Mucosa of rectum (tissue), 2 donors: ENCODE data around the gene DHODH.

ENCODE experiments used
- H3K27ac ChIP-seq, 2 donors: one replicate each; pipeline ENCODE4 v1.7.0; 2013; ENCODE audit warnings: inconsistent platforms in 2 of 2, low read depth in 2 of 2, low read length in 2 of 2
- H3K27me3 ChIP-seq, 2 donors: one replicate each; pipeline ENCODE4 v1.7.0; 2013; ENCODE audit warnings: low read length in 2 of 2; ENCODE audit not compliant: control insufficient read depth in 2 of 2, insufficient read depth in 2 of 2
- H3K36me3 ChIP-seq, 2 donors: one replicate each; pipeline ENCODE4 v1.7.0; 2013; ENCODE audit warnings: low read length in 2 of 2; ENCODE audit not compliant: control insufficient read depth in 2 of 2, insufficient read depth in 2 of 2
- H3K4me1 ChIP-seq, 2 donors: one replicate each; pipeline ENCODE4 v1.7.0; 2013; ENCODE audit warnings: low read length in 2 of 2, mild to moderate bottlenecking in 1 of 2; ENCODE audit not compliant: control insufficient read depth in 2 of 2, insufficient read depth in 2 of 2
- H3K4me3 ChIP-seq, 2 donors: one replicate each; pipeline ENCODE4 v1.7.0; 2013; ENCODE audit warnings: low read length in 2 of 2
- H3K9ac ChIP-seq, 2 donors: one replicate each; pipeline ENCODE4 v1.7.0; 2013; ENCODE audit warnings: low read length in 2 of 2, low read depth in 1 of 2, mild to moderate bottlenecking in 1 of 2
- H3K9me3 ChIP-seq, 2 donors: one replicate each; pipeline ENCODE4 v1.7.0; 2013; ENCODE audit warnings: low read length in 2 of 2; ENCODE audit not compliant: control insufficient read depth in 2 of 2
- donor health status: healthy.
- donor health status: Normal muscosa, but diverticular disease.

The DHODH gene

DNA sequence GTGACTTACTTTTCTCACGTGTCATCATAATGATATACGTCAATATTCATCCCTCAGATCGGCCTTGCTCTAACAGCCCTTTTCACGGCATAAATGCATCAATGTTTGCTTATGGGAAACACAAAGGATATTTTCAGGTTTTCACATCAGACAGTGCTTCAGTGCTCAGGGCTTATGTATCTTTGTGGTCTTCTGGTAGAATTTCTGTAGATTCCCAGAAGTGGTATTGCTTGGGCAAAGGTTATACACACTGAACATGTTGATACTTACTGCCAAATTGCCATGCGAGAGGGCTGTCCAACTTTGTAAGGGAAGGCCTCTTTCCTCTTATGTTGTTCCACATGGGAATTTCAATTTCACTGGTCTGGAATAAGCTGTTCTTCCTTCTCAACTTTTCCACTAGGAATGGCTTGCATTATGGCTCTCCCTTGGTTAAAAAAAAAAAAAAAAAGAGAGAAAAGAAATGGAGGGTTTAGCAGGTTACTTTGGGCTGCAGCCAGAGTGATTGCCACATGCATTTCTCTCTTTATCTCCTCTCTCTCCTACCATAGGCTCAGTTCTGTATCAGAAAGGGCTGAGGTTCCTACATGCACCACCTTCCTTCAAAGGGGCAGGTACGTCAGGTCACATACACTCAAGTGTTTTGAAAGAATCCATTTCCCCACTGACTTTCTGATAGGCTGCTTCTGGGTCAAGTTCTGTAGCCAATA lies 19.3 kb downstream of the DHODH start:
- H3K4me3 ChIP-seq = no peak overlapping the region
- peaks cover 14 to 19% of the 10 kb centered on the region in 2 donors for H3K36me3 ChIP-seq
- no peak overlapping the region for H3K27ac ChIP-seq
- H3K27me3 ChIP-seq = no peaks in the 10 kb centered on the region
- H3K9me3 ChIP-seq = no peaks in the 10 kb centered on the region
- H3K4me1 ChIP-seq = no peaks in the 10 kb centered on the region
- no peak overlapping the region for H3K9ac ChIP-seq

DNA sequence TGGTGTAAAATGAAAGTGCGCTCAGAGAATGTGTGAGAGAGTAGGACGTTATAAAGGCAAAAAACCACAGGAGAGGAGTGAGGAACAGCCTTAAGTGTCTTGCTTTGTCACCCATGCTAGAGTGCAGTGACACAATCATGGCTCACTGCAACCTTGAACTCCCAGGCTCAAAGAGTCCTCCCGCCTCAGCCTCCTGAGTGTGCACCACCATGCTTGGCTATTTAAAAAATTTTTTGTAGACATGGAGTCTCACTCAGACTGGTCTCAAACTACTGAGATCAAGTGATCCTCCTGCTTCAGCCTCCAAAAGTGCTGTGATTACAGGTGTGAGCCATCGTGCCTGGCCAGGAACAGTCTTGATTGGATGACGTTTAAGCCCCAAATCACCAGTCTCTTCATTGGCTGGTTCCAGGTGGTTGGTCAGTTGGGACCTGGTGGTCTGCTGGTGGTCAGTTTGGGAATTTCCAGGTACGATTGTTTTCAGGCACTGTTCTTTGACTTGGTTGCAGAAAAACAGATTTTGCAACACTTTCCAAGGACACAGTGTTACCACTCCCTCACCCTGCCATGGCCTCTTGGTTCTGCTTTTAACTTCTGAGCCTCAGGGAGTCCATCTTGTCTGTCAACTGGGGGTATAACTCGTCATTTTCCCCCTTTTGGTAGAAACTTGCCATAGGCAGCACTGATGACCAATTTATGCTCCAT lies 21.2 kb downstream of the DHODH start:
- Histone ChIP-seq H3K27me3 (no peaks in the 10 kb centered on the region), H3K9ac (no peak overlapping the region), H3K36me3 (peaks cover 4 to 8% of the 10 kb centered on the region in 2 donors), H3K4me1 (no peaks in the 10 kb centered on the region), H3K4me3 (no peak overlapping the region), H3K27ac (no peak overlapping the region), H3K9me3 (no peaks in the 10 kb centered on the region)

DNA sequence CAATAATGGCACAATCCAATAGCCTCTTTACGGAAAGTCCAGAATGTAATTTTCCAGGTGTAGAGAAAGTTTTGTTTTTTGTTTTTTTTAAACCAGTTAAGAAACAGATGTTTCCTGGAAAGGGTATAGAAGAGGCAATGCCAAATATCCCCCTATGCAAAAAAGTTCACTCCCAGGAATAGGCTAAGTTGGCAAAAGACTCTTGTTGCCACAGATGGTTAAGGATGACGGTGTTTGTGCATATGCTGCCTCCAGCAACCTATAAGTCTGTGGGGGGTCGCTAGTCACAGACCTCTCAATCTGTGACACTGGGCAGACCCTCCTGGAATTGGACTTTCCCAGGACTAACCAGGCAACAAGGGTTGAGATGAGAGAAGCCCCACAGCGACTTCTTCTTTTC lies 24.9 kb downstream of the DHODH start:
- H3K27me3 ChIP-seq = no peaks in the 10 kb centered on the region
- no peak overlapping the region for H3K9ac ChIP-seq
- H3K27ac ChIP-seq = no peak overlapping the region
- no peaks in the 10 kb centered on the region for H3K36me3 ChIP-seq
- no peak overlapping the region for H3K4me3 ChIP-seq
- no peaks in the 10 kb centered on the region for H3K9me3 ChIP-seq
- H3K4me1 ChIP-seq = no peaks in the 10 kb centered on the region

DNA sequence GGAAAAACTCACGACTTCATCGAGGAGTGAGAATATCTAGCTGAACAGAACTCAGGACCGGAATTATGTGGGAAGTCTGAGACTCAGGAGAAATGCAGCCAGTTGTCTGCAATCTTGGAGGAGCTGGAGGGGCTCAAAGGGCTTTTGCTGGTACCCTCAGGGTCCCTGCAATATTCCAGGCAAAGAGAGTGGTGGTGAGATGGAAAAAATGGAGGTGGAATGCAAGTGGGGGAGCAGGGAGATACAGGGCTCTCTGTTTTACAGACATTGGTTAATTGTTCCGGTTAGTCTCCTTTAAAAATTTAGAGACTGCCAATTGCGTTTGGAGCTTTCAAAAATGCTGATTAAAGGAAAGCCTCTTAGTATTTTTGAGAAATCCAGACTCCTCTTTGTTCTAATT lies 27.6 kb downstream of the DHODH start:
- H3K9ac ChIP-seq = no peak overlapping the region
- no peak overlapping the region for H3K4me3 ChIP-seq
- H3K36me3 ChIP-seq = no peaks in the 10 kb centered on the region
- H3K9me3 ChIP-seq = no peaks in the 10 kb centered on the region
- no peak overlapping the region for H3K27ac ChIP-seq
- H3K4me1 ChIP-seq = no peaks in the 10 kb centered on the region
- H3K27me3 ChIP-seq = no peaks in the 10 kb centered on the region

DNA sequence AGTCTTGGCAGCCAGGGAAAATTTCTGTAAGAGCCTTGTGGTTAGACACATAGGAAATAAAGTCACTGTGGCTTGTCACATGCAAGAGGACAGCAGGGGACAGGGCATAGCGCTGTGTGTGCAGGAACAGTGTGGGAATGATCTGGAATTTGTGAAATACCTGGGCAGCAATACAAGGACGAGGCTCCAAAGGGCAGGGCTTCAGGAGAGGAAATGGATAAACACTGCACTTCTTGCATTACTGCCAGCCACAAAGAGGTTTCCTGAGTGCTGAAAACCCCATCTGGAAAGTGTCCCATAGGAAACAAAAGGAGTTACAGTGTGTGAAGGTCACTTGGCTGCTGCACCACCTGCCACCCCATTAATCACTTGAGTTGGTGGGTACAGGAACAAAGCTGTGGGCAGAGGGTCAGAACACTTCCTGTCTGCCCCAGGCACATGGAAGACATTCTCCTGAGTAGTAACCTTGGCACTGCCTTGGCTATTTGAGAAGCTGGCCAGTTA lies 33.7 kb downstream of the DHODH start:
- H3K36me3 ChIP-seq = no peaks in the 10 kb centered on the region
- no peak overlapping the region for H3K4me3 ChIP-seq

GRCh38 chr16:72043058-72043457 lies 34.5 kb downstream of the DHODH start:
- Histone ChIP-seq H3K4me1 (no peaks in the 10 kb centered on the region), H3K9me3 (no peaks in the 10 kb centered on the region), H3K27me3 (no peaks in the 10 kb centered on the region), H3K9ac (no peak overlapping the region), H3K27ac (no peak overlapping the region), H3K36me3 (no peaks in the 10 kb centered on the region), H3K4me3 (no peak overlapping the region)

More for the DNA sequence above, 33.7 kb downstream of the DHODH start:
- no peaks in the 10 kb centered on the region for H3K27me3 ChIP-seq
- H3K4me1 ChIP-seq = no peaks in the 10 kb centered on the region
- no peak overlapping the region for H3K9ac ChIP-seq
- H3K27ac ChIP-seq = no peak overlapping the region
- no peaks in the 10 kb centered on the region for H3K9me3 ChIP-seq

DNA sequence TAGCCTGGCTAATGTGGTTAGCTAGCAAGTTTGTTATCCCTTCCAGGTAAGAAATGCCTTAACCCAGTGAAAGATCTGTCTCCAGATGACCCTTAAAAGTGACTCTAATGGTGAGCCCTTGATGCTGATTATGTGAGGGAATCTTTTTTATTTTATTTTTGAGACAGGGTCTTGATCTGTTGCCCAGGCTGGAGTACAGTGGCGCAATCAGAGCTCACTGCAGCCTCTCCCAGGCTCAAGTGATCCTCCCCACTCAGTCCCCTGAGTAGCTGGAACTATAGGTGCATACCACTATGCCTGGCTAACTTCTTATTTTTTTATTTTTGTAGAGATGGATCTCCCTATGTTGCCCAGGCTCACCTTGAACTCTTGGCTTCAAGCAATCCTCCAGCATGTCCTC lies 35.0 kb downstream of the DHODH start:
- no peaks in the 10 kb centered on the region for H3K4me1 ChIP-seq
- no peaks in the 10 kb centered on the region for H3K36me3 ChIP-seq
- no peaks in the 10 kb centered on the region for H3K27me3 ChIP-seq
- no peaks in the 10 kb centered on the region for H3K9me3 ChIP-seq
- no peak overlapping the region for H3K27ac ChIP-seq
- H3K4me3 ChIP-seq = no peak overlapping the region
- no peak overlapping the region for H3K9ac ChIP-seq

DNA sequence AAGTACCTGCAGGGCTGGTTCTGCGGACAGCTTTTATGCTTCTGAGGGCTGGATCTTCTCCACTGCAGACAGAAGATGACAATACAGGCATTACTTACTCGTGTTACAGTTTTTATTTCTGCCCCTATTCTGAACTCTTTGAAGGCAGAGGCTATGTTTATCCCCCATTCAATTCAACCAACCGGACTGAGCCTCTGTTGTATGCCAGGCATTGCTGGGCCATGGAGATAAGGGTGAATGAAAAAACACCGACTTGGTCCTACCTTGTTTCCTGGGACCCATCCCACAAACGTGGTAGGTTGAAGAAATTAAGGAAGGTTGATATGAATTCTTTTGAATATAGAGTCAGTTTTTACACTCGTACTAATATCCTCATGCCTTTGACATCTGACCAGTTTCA lies 35.8 kb downstream of the DHODH start:
- Histone ChIP-seq H3K9ac (no peak overlapping the region), H3K27me3 (no peaks in the 10 kb centered on the region), H3K27ac (no peak overlapping the region), H3K9me3 (no peaks in the 10 kb centered on the region), H3K4me3 (no peak overlapping the region), H3K36me3 (no peaks in the 10 kb centered on the region), H3K4me1 (no peaks in the 10 kb centered on the region)

- no peaks in the 10 kb centered on the region for H3K27me3 ChIP-seq
- H3K36me3 ChIP-seq = no peaks in the 10 kb centered on the region
- no peak overlapping the region for H3K4me3 ChIP-seq
- no peaks in the 10 kb centered on the region for H3K9me3 ChIP-seq
- H3K27ac ChIP-seq = no peak overlapping the region
- H3K4me1 ChIP-seq = no peaks in the 10 kb centered on the region
- no peak overlapping the region for H3K9ac ChIP-seq
Measured at GRCh38 chr16:72044825-72045359, 36.3 kb downstream of the DHODH start.

- Histone ChIP-seq H3K4me3 (no peak overlapping the region), H3K4me1 (no peaks in the 10 kb centered on the region), H3K36me3 (no peaks in the 10 kb centered on the region), H3K27ac (no peak overlapping the region), H3K27me3 (no peaks in the 10 kb centered on the region), H3K9me3 (no peaks in the 10 kb centered on the region), H3K9ac (no peak overlapping the region)
Measured at GRCh38 chr16:72049110-72049509, 40.6 kb downstream of the DHODH start.
